Gastrocnemius medialis (tissue), 4 donors: ENCODE data around the gene CADPS. TPM values are rescaled to one million over a fixed set of nuclear protein-coding genes. Genes with fewer than 3 reads are reported as not detected.

Experiments
- ATAC-seq, 2 donors: fragments of 150-250 bp; one replicate each; pipeline ENCODE4 v1.9.1; 2016
- DNase-seq, 2 donors: peaks; one replicate each; pipeline ENCODE4 v3.0.0-alpha.2; 2019
- H3K27ac ChIP-seq, 4 donors: fragments of 200-600 bp; sonication (generic); 1 replicate in 1 of 4; 2 replicates in 3 of 4; pipeline ENCODE4 v1.5.1; 2016 to 2018; ENCODE audit warnings: mild to moderate bottlenecking in 2 of 4, moderate library complexity in 1 of 4
- H3K27me3 ChIP-seq, 3 donors: fragments of 200-600 bp; sonication (generic) in 2 of 3; 1 replicate in 1 of 3; 2 replicates in 2 of 3; pipeline versions ENCODE4 v1.5.1 to v1.6.0; 2016 to 2019; ENCODE audit warnings: mild to moderate bottlenecking in 1 of 3, moderate library complexity in 1 of 3
- H3K36me3 ChIP-seq, 2 donors: fragments of 200-600 bp; sonication (generic) in 1 of 2; one replicate each; pipeline ENCODE4 v1.5.1; 2017 to 2018
- H3K4me1 ChIP-seq, 2 donors: fragments of 200-600 bp; sonication (generic) in 1 of 2; one replicate each; pipeline ENCODE4 v1.5.1; 2016 to 2017; ENCODE audit warnings: mild to moderate bottlenecking in 2 of 2
- H3K4me3 ChIP-seq, 4 donors: fragments of 200-600 bp; sonication (generic) in 3 of 4; 1 replicate in 1 of 4; 2 replicates in 3 of 4; pipeline ENCODE4 v1.5.1; 2016 to 2019; ENCODE audit warnings: mild to moderate bottlenecking in 2 of 4
- H3K9me3 ChIP-seq, 3 donors: fragments of 200-600 bp; sonication (generic) in 2 of 3; 1 replicate in 1 of 3; 2 replicates in 2 of 3; pipeline ENCODE4 v1.5.1; 2016 to 2019
- POLR2A ChIP-seq, 2 donors: fragments of 450-650 bp; IDR thresholded peaks; one replicate each; pipeline ENCODE4 v1.6.1; 2017; ENCODE audit warnings: antibody characterized with exemption in 2 of 2, mild to moderate bottlenecking in 2 of 2, moderate library complexity in 2 of 2
- in situ Hi-C, 4 donors: fragments of 200-750 bp; cut with MboI; loops; one replicate each; pipeline versions ENCODE4 v1.15.0 to v1.8.0; 2017; ENCODE audit warnings: low sequenced_read_pairs in 4 of 4
- intact Hi-C: fragments of 100-400 bp; cut with DNase I; formaldehyde crosslinking; loops from one replicate; pipeline ENCODE4 v1.15.1; 2023; ENCODE audit warnings: low total_unique reads
- total RNA-seq, 4 donors: library from RNA; depleted of rRNA; stranded (reverse); fragments of >200 nt; gene quantifications; one replicate each; pipeline versions ENCODE4 v1.1.0 to v1.2.3, GENCODE V29; 2016
- TF ChIP-seq, protein P1 (sequence below), 5 experiments: fragments of 450-650 bp in 3 of 5; fragments of 200-600 bp in 2 of 5; sonication (generic) in 2 of 5; IDR thresholded peaks in 4 of 5; conservative IDR thresholded peaks in 1 of 5; 1 replicate in 4 of 5; 2 replicates in 1 of 5; pipeline ENCODE4 v1.5.1; 2016 to 2019; ENCODE audit warnings: antibody characterized with exemption in 5 of 5, mild to moderate bottlenecking in 3 of 5, moderate library complexity in 3 of 5

The CADPS gene
- total RNA-seq, 4 donors from 2014 or later = 2.1 TPM; not detected in 3

DNA sequence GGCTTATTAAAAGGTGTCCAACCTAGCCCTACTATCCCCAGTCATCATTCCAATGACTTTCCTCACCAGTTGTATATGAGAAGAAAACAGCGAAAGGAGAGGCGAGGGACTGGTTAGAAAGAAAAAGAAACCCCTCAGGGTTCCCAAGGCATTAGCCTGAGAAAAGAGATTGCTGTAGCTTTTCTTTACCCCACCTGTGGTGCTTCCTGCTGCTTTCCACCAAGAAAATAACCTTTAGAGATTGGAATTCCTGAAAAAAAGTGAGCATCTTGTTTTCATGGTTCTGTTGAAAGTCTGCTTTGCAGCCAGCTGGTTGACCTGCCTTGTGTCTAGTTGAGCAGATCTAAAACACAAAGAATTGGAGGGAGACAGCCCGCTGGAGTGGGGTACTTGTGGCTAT is 196.4 kb downstream of the CADPS start:
- no peaks in the 10 kb centered on the region for H3K36me3 ChIP-seq
- TF ChIP-seq, protein P1, sequence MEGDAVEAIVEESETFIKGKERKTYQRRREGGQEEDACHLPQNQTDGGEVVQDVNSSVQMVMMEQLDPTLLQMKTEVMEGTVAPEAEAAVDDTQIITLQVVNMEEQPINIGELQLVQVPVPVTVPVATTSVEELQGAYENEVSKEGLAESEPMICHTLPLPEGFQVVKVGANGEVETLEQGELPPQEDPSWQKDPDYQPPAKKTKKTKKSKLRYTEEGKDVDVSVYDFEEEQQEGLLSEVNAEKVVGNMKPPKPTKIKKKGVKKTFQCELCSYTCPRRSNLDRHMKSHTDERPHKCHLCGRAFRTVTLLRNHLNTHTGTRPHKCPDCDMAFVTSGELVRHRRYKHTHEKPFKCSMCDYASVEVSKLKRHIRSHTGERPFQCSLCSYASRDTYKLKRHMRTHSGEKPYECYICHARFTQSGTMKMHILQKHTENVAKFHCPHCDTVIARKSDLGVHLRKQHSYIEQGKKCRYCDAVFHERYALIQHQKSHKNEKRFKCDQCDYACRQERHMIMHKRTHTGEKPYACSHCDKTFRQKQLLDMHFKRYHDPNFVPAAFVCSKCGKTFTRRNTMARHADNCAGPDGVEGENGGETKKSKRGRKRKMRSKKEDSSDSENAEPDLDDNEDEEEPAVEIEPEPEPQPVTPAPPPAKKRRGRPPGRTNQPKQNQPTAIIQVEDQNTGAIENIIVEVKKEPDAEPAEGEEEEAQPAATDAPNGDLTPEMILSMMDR (IDR thresholded peaks at IDR 0.05 in 4 of 5, conservative IDR thresholded peaks at IDR 0.05 in 1 of 5) = no peak
- TF ChIP-seq POLR2A (IDR thresholded peaks at IDR 0.05) = no peak
- H3K27ac ChIP-seq = no peak overlapping the region
- no peaks in the 10 kb centered on the region for H3K4me1 ChIP-seq
- in situ Hi-C loops = no loop called here
- ATAC-seq (no peak), DNase-seq (no peak)
- H3K27me3 ChIP-seq = no peaks in the 10 kb centered on the region
- no peak overlapping the region for H3K4me3 ChIP-seq
- H3K9me3 ChIP-seq = no peaks in the 10 kb centered on the region
- intact Hi-C loops = no loop called here

DNA sequence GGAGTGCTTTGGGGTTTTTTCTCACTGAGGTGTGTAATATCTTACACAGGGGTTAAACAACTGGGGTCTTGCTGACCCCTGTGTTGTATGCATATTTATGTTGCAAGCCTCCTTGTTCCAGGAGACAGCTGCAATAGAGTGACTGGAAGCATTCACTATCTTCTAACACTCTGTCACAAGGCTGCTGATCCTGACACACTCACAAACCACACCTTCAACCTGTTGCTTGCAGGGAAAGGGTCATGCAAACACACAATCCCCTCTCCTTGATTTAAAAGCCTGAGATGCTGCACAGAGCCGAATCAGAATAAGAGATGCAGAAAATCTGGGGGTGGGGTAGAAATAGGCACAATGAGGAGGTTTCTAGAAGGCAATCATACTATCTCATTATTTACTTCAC is 197.3 kb downstream of the CADPS start:
- intact Hi-C loops (no loop called here), in situ Hi-C loops (no loop called here)
- Histone ChIP-seq H3K9me3 (no peaks in the 10 kb centered on the region), H3K4me3 (no peak overlapping the region), H3K4me1 (no peaks in the 10 kb centered on the region), H3K27ac (no peak overlapping the region), H3K27me3 (no peaks in the 10 kb centered on the region), H3K36me3 (no peaks in the 10 kb centered on the region)
- DNase-seq = no peak
- TF ChIP-seq, protein P1 (IDR thresholded peaks at IDR 0.05 in 4 of 5, conservative IDR thresholded peaks at IDR 0.05 in 1 of 5) = no peak
- no peak for TF ChIP-seq POLR2A (IDR thresholded peaks at IDR 0.05)
- no peak for ATAC-seq

DNA sequence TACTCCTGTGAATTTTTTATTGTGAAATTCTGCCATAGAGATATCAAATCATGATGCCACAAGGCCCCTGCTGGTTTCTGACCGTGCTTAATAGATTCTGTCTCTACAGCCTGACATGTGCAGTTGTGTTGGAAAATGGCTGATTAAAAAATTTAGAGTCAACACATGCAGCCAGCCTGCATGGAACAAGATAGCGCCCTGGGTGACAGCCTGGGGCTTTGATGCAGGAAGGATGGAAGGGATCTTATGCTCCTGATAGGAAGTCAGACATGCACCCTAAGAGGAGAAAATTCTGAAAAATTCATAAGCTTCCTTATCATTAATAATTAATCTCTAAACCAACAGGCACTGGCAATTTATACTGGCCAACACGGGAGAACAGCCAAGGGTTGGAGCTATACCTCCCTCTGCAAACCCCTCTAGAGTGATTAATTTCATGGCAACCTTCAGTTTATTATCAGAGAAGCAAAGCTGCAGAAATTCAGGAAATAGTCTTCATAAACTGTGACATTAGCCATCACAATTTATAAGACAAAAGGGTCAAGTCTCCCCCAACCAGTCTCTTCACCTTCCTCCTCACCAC is 198.4 kb downstream of the CADPS start:
- DNase-seq = no peak
- Histone ChIP-seq H3K27me3 (no peaks in the 10 kb centered on the region), H3K9me3 (no peaks in the 10 kb centered on the region), H3K27ac (no peak overlapping the region), H3K36me3 (no peaks in the 10 kb centered on the region), H3K4me1 (no peaks in the 10 kb centered on the region), H3K4me3 (no peak overlapping the region)
- intact Hi-C loops = no loop called here
- ATAC-seq = no peak
- in situ Hi-C loops = no loop called here
- TF ChIP-seq POLR2A (IDR thresholded peaks at IDR 0.05) = no peak
- TF ChIP-seq, protein P1 (IDR thresholded peaks at IDR 0.05 in 4 of 5, conservative IDR thresholded peaks at IDR 0.05 in 1 of 5) = no peak

DNA sequence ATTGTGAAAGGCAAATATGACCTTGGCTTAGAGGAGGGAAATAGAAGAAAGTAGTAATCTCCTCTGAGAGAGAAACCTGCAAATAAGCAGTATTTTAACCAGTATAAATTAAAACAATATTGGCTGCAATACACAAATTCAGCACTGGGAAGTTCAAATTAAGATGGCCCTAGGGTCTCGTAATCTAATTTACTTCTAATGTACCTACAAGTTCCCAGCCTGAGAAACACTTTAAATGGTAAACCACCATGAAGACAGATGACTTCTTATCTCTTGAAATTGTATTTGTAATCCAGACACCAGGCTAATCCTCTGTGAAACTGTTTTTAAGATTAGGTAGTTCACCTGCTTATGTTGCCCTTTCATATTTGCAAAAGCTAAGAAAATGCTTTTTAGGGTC is 199.7 kb downstream of the CADPS start:
- Histone ChIP-seq H3K4me1 (no peaks in the 10 kb centered on the region), H3K4me3 (no peak overlapping the region), H3K36me3 (no peaks in the 10 kb centered on the region), H3K27ac (no peak overlapping the region), H3K9me3 (no peaks in the 10 kb centered on the region), H3K27me3 (no peaks in the 10 kb centered on the region)
- TF ChIP-seq, protein P1 (IDR thresholded peaks at IDR 0.05 in 4 of 5, conservative IDR thresholded peaks at IDR 0.05 in 1 of 5) = no peak
- TF ChIP-seq POLR2A (IDR thresholded peaks at IDR 0.05) = no peak
- no peak for DNase-seq
- ATAC-seq = no peak
- in situ Hi-C loops (no loop called here), intact Hi-C loops (no loop called here)

DNA sequence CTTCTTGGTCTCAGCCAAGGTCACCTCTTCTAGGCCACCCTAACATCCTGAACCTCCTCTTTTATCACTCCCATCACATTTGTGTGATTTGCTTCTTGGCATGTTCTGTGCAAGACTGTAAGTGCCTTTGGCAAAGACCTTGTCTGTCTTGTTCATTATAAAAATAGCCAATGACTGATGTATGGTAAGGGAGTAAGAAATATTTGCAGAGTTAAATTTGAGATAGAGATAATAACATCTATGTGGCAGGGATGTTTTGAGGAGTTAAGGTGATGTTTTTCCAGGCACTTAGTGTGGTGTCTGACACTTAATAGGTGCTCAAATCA is 202.3 kb downstream of the CADPS start:
- no peaks in the 10 kb centered on the region for H3K27me3 ChIP-seq
- no peaks in the 10 kb centered on the region for H3K9me3 ChIP-seq
- no peaks in the 10 kb centered on the region for H3K4me1 ChIP-seq
- no peak overlapping the region for H3K27ac ChIP-seq
- H3K36me3 ChIP-seq = no peaks in the 10 kb centered on the region
- ATAC-seq (no peak), DNase-seq (no peak)
- in situ Hi-C loops = no loop called here
- H3K4me3 ChIP-seq = no peak overlapping the region
- intact Hi-C loops = no loop called here
- TF ChIP-seq, protein P1 (IDR thresholded peaks at IDR 0.05 in 4 of 5, conservative IDR thresholded peaks at IDR 0.05 in 1 of 5) = no peak
- no peak for TF ChIP-seq POLR2A (IDR thresholded peaks at IDR 0.05)
